ENCODE measurements around the gene IGFBP2. TPM values are rescaled to one million over a fixed set of nuclear protein-coding genes. Genes with fewer than 3 reads are reported as not detected.
A peak's percentile ranks its signal among the peaks of the same experiment; 100 is the strongest.

The IGFBP2 gene
- polyA plus RNA-seq, 1 donor (not counting 4 experiments of a cell fraction or from before 2014, with no cell fraction given): 10.2 TPM

GRCh38 chr2:216690853-216691741 lies 57.9 kb downstream of the IGFBP2 start:
- Histone ChIP-seq H3K79me2 (ENCODE audit: control insufficient read depth, insufficient read depth, low read length) (no peaks in the 10 kb centered on the region), H3K27me3 (ENCODE audit: control insufficient read depth, extremely low read depth, insufficient read depth, low read length) (peaks cover 17% of the 10 kb centered on the region), H4K20me1 (ENCODE audit: control insufficient read depth, extremely low read depth, insufficient read depth, low read length) (no peaks in the 10 kb centered on the region), H3K4me1 (ENCODE audit: control insufficient read depth, extremely low read depth, insufficient read depth, low read length) (peaks cover 51% of the 10 kb centered on the region), H2AFZ (ENCODE audit: control insufficient read depth, low read length) (peak overlapping the region; percentile 36), H3K9me3 (ENCODE audit: control insufficient read depth, low read depth, low read length) (no peaks in the 10 kb centered on the region), H3K36me3 (ENCODE audit: control insufficient read depth in 2 of 2, extremely low read depth in 1 of 2, insufficient read depth in 2 of 2, low read length in 2 of 2) (no peaks in the 10 kb centered on the region), H3K9me1 (ENCODE audit: control insufficient read depth, extremely low read depth, insufficient read depth, low read length) (no peaks in the 10 kb centered on the region), H3K9ac (ENCODE audit: control insufficient read depth, extremely low read depth, insufficient read depth, low read length) (peak overlapping the region; percentile 39), H3K4me2 (ENCODE audit: control insufficient read depth, extremely low read depth, insufficient read depth, low read depth, low read length) (peak overlapping the region; percentile 83), H3K4me3 (ENCODE audit: control insufficient read depth in 2 of 3, extremely low read depth in 1 of 3, insufficient read depth in 2 of 3, low read depth in 1 of 3, low read length in 3 of 3) (peak overlapping the region in 1 of 3 experiments; percentile 47), H3K27ac (ENCODE audit: control insufficient read depth, insufficient read depth, low read length) (no peak overlapping the region)
- FAIRE-seq: no peak
- dilution Hi-C loops (cut with MboI; ENCODE audit: extremely low pct_ligation_motif_present, low sequenced_read_pairs): no loop called here
- no peak for DNase-seq (ENCODE audit: low read depth, low spot score)
- no peak for TF ChIP-seq EZH2 (IDR thresholded peaks at IDR 0.05; ENCODE audit: low read length)

GRCh38 chr2:216692636-216693413 lies 59.6 kb downstream of the IGFBP2 start:
- Histone ChIP-seq H3K27me3 (ENCODE audit: control insufficient read depth, extremely low read depth, insufficient read depth, low read length) (peaks cover 17% of the 10 kb centered on the region), H3K36me3 (ENCODE audit: control insufficient read depth in 2 of 2, extremely low read depth in 1 of 2, insufficient read depth in 2 of 2, low read length in 2 of 2) (no peaks in the 10 kb centered on the region), H3K4me1 (ENCODE audit: control insufficient read depth, extremely low read depth, insufficient read depth, low read length) (peaks cover 51% of the 10 kb centered on the region), H2AFZ (ENCODE audit: control insufficient read depth, low read length) (peak overlapping the region; percentile 14), H3K9me1 (ENCODE audit: control insufficient read depth, extremely low read depth, insufficient read depth, low read length) (no peaks in the 10 kb centered on the region), H3K27ac (ENCODE audit: control insufficient read depth, insufficient read depth, low read length) (peak overlapping the region; percentile 0), H3K79me2 (ENCODE audit: control insufficient read depth, insufficient read depth, low read length) (no peaks in the 10 kb centered on the region), H4K20me1 (ENCODE audit: control insufficient read depth, extremely low read depth, insufficient read depth, low read length) (no peaks in the 10 kb centered on the region), H3K9ac (ENCODE audit: control insufficient read depth, extremely low read depth, insufficient read depth, low read length) (peak overlapping the region; percentile 3), H3K4me3 (ENCODE audit: control insufficient read depth in 2 of 3, extremely low read depth in 1 of 3, insufficient read depth in 2 of 3, low read depth in 1 of 3, low read length in 3 of 3) (peak overlapping the region; percentile 26 to 60 (median 40)), H3K9me3 (ENCODE audit: control insufficient read depth, low read depth, low read length) (no peaks in the 10 kb centered on the region), H3K4me2 (ENCODE audit: control insufficient read depth, extremely low read depth, insufficient read depth, low read depth, low read length) (peak overlapping the region; percentile 80)
- no peak for TF ChIP-seq CTCF (optimal IDR thresholded peaks at IDR 0.05 in 1 of 3, IDR thresholded peaks at IDR 0.05 in 1 of 3, conservative IDR thresholded peaks at IDR 0.05 in 1 of 3; ENCODE audit: extremely low read depth in 1 of 3, insufficient read depth in 2 of 3, low read length in 3 of 3)
- TF ChIP-seq EZH2 (IDR thresholded peaks at IDR 0.05; ENCODE audit: low read length): no peak
- peak; percentile 75 for FAIRE-seq
- dilution Hi-C loops (cut with MboI; ENCODE audit: extremely low pct_ligation_motif_present, low sequenced_read_pairs): no loop called here
- DNase-seq (ENCODE audit: low read depth, low spot score): no peak

All from keratinocyte (primary cell).